Lung (tissue), 12 donors: Measurements from ENCODE around the gene EGR4. TPM values are rescaled to one million over a fixed set of nuclear protein-coding genes. Genes with fewer than 3 reads are reported as not detected.

Experiments
- ATAC-seq: fragments of 200-7000 bp; cut with Tn5 transposase; one replicate; pipeline ENCODE4 v1.9.1; 2020; ENCODE audit warnings: moderate number of reproducible peaks; ENCODE audit not compliant: insufficient read depth, low FRiP score
- DNase-seq, 3 donors: peaks; one replicate each; pipeline ENCODE4 v3.0.0-alpha.2; 2013 to 2017
- H3K27ac ChIP-seq, 2 donors: one replicate each; pipeline ENCODE4 v1.5.1; 2013; ENCODE audit warnings: mild to moderate bottlenecking in 2 of 2, moderate library complexity in 2 of 2, control low read depth in 1 of 2, inconsistent platforms in 1 of 2, low read depth in 1 of 2, low read length in 1 of 2
- H3K27me3 ChIP-seq, 3 donors: one replicate each; pipeline ENCODE4 v1.5.1; 2013; ENCODE audit warnings: low read length in 2 of 3; ENCODE audit not compliant: control insufficient read depth in 3 of 3, insufficient read depth in 3 of 3
- H3K36me3 ChIP-seq, 4 donors: one replicate each; pipeline ENCODE4 v1.5.1; 2013; ENCODE audit warnings: low read length in 4 of 4, mild to moderate bottlenecking in 1 of 4, moderate library complexity in 1 of 4; ENCODE audit not compliant: control insufficient read depth in 4 of 4, insufficient read depth in 4 of 4
- H3K4me1 ChIP-seq, 5 donors: one replicate each; pipeline ENCODE4 v1.5.1; 2013; ENCODE audit warnings: low read length in 5 of 5, mild to moderate bottlenecking in 2 of 5, moderate library complexity in 1 of 5; ENCODE audit not compliant: control insufficient read depth in 5 of 5, insufficient read depth in 5 of 5
- H3K4me3 ChIP-seq: one replicate; pipeline ENCODE4 v1.5.1; 2013; ENCODE audit warnings: mild to moderate bottlenecking, control low read depth, moderate library complexity
- H3K9ac ChIP-seq, 2 donors: one replicate each; pipeline ENCODE4 v1.5.1; 2013; ENCODE audit warnings: low read length in 2 of 2, control low read depth in 1 of 2; ENCODE audit not compliant: insufficient read depth in 1 of 2
- H3K9me3 ChIP-seq, 4 donors: one replicate each; pipeline ENCODE4 v1.5.1; 2013; ENCODE audit warnings: low read length in 3 of 4, mild to moderate bottlenecking in 1 of 4, moderate library complexity in 1 of 4; ENCODE audit not compliant: control insufficient read depth in 4 of 4, insufficient read depth in 3 of 4
- WGBS, 2 donors: extraction: QIAGEN DNeasy Blood & Tissue Kit; methylation state at CpG; one replicate each; pipeline ENCODE4 v1.1.7; 2013; 5-methylcytosine and 5-hydroxymethylcytosine counted together
- polyA plus RNA-seq, 2 donors: library from polyadenylated mRNA; stranded (reverse); fragments of 200-250 nt; gene quantifications; one replicate each; pipeline ENCODE4 v1.2.1, GENCODE V29; 2013
- total RNA-seq, 2 donors: library from RNA; depleted of rRNA in 1 of 2; stranded (reverse); fragments of >200 nt in 1 of 2; gene quantifications; one replicate each; pipeline ENCODE4 v1.2.1, GENCODE V29; 2014 to 2021
- TF ChIP-seq, protein P1 (sequence below): IDR thresholded peaks from 2 replicates; pipeline ENCODE4 v1.5.1; 2012; ENCODE audit warnings: mild to moderate bottlenecking; ENCODE audit errors: control extremely low read depth, extremely low read depth
- donor health status: control.
- donor health status: control.
- donor health status: Bipolar disorder and iron deficiency.
- donor health status: healthy.
- donor health status: DM: yes; HTN: yes; CAD: no.

The EGR4 gene
- total and polyA plus RNA-seq, 4 donors, result 0.30 TPM; not detected in 3

DNA sequence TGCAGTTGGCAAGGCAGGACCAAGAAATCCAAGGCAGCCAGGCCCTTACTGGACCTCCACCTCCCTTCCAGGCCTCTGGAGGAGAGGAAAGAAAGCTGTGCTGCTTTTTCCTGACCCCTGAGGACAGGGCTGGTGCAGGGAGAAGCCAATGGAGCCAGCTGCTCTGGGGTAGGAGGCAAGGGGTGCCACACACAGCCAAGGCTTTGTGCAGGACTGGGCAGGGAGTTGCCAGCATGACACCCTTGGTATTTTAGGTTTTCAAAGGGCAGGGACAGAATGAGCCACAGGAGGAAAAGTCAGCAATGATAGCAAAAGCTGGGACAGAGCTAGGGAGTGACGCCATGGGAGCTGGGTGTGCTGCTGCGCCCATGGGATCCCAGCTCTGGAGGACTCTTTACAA is 36.3 kb downstream of the EGR4 start:
- DNase-seq (no peak), ATAC-seq (no peak)
- H3K4me1 ChIP-seq, result peaks cover 0 to 3% (median 0%) of the 10 kb centered on the region in 5 donors
- no peaks in the 10 kb centered on the region for H3K9me3 ChIP-seq
- TF ChIP-seq, protein P1, sequence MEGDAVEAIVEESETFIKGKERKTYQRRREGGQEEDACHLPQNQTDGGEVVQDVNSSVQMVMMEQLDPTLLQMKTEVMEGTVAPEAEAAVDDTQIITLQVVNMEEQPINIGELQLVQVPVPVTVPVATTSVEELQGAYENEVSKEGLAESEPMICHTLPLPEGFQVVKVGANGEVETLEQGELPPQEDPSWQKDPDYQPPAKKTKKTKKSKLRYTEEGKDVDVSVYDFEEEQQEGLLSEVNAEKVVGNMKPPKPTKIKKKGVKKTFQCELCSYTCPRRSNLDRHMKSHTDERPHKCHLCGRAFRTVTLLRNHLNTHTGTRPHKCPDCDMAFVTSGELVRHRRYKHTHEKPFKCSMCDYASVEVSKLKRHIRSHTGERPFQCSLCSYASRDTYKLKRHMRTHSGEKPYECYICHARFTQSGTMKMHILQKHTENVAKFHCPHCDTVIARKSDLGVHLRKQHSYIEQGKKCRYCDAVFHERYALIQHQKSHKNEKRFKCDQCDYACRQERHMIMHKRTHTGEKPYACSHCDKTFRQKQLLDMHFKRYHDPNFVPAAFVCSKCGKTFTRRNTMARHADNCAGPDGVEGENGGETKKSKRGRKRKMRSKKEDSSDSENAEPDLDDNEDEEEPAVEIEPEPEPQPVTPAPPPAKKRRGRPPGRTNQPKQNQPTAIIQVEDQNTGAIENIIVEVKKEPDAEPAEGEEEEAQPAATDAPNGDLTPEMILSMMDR, result no peak
- no peak overlapping the region for H3K9ac ChIP-seq
- H3K27ac ChIP-seq, result no peak overlapping the region
- H3K36me3 ChIP-seq, result peaks cover 8 to 24% (median 20%) of the 10 kb centered on the region in 4 donors
- H3K4me3 ChIP-seq, result no peak overlapping the region
- H3K27me3 ChIP-seq, result no peaks in the 10 kb centered on the region
- WGBS, 2 donors, result 96 to 98% methylated on average over 2 of the region's 2 CpGs

DNA sequence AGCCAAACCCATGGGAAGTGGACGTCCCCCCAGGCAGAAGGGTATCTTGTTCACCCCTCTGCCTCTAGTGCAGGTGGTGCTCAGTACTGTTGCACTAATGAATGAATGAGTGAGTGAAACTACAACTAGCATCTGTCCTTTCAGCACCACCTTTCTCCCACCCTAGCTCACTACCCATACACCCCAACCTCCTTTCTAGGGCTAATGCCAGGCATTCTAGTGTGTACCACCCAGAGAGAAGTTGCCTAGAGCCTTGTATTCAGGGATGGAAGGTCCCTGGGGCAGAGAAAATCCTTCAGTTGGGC is 36.8 kb downstream of the EGR4 start:
- no peaks in the 10 kb centered on the region for H3K9me3 ChIP-seq
- TF ChIP-seq, protein P1, result no peak
- ATAC-seq (no peak), DNase-seq (no peak)
- 34 to 73% methylated on average over 1 of the region's 1 CpG for WGBS, 2 donors
- peaks cover 0 to 3% (median 0%) of the 10 kb centered on the region in 5 donors for H3K4me1 ChIP-seq
- H3K4me3 ChIP-seq, result no peak overlapping the region
- no peak overlapping the region for H3K27ac ChIP-seq
- peaks cover 11 to 27% (median 21%) of the 10 kb centered on the region in 4 donors for H3K36me3 ChIP-seq
- no peaks in the 10 kb centered on the region for H3K27me3 ChIP-seq
- H3K9ac ChIP-seq, result no peak overlapping the region

DNA sequence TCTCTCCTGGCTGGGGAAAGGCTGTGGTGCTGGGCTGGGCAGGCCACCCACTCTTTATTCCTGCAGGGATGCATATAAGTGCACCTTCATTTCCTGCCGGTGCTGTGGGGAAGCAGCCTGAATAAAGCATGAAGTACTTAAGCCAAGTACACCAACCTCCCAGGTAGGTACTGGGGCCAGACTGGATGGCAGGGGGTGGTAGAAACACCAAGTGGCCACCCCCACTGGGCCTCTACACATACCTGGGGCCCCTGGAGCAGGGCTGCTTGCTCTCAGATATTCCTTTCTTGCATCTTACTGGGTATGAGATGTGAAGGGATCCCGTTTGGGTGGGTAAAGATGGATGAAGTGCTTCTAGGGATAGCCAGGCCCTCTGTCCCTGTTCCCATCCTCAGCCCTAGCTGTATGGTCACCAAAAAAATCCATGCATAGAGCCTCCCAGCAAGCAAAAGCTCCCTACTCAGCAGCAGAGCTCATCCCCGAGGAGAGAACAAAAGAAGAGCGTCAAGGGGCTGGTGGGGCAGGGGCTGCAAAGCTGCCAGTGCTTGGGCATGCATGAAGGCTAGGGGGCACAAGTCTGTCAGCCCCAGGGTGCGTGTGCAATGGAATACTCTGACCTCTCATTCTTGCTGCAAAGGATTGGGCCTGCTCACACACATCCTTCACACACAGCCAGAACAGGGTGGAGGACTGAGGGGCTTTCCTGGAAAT is 37.3 kb downstream of the EGR4 start:
- 72 to 90% methylated on average over 5 of the region's 5 CpGs for WGBS, 2 donors
- Histone ChIP-seq H3K9ac (no peak overlapping the region), H3K4me1 (peaks cover 0 to 3% (median 0%) of the 10 kb centered on the region in 5 donors), H3K9me3 (no peaks in the 10 kb centered on the region), H3K27ac (no peak overlapping the region), H3K36me3 (peaks cover 11 to 30% (median 24%) of the 10 kb centered on the region in 4 donors), H3K27me3 (no peaks in the 10 kb centered on the region), H3K4me3 (no peak overlapping the region)
- TF ChIP-seq, protein P1, result no peak
- ATAC-seq (no peak), DNase-seq (no peak)
